GM18868 (cell line): Measurements from ENCODE around the gene TXNRD1.
"Not testable (repeated sequence)": the region's sequence is repeated elsewhere in the genome, so short reads cannot be mapped to it uniquely, and the experiment has no call there.

Experiments
- ATAC-seq: cut with Tn5 transposase; IDR thresholded peaks from one replicate; pipeline ENCODE4 v1.9.1; 2021; ENCODE audit warnings: mild to moderate bottlenecking, moderate library complexity; ENCODE audit not compliant: unreplicated experiment

TXNRD1 gene

DNA sequence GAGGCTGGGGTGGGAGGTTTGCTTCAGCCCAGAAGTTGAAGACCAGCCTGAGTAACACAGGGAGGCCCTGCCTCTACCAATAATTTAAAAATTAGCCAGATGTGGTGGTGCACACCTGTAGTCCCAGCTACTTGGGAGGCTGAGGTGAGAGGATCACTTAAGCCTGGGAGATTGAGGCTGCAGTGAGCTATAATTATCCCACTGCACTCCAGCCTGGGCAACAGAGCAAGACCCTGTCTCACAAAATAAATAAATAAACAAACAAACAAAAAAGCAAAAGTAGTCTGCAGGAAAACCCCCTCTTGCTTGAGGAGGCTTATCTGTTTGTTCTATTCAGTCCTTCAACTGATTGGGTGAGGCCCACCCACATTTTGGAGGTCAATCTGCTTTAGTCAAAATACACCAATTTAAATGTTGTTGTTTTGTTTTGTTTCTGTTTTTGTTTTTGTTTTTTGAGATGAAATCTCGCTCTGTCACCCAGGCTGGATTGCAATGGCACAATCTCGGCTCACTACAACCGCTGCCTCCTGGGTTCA lies 24.9 kb upstream of the TXNRD1 start:
- ATAC-seq = no peak

- ATAC-seq = no peak
Measured at GRCh38 chr12:104197264-104197663, 18.3 kb upstream of the TXNRD1 start.

GRCh38 chr12:104199964-104200363 lies 15.6 kb upstream of the TXNRD1 start:
- no peak for ATAC-seq

GRCh38 chr12:104201238-104202001 lies 14.2 kb upstream of the TXNRD1 start:
- no peak for ATAC-seq

- ATAC-seq = no peak
Measured at GRCh38 chr12:104204690-104205480, 10.7 kb upstream of the TXNRD1 start.

DNA sequence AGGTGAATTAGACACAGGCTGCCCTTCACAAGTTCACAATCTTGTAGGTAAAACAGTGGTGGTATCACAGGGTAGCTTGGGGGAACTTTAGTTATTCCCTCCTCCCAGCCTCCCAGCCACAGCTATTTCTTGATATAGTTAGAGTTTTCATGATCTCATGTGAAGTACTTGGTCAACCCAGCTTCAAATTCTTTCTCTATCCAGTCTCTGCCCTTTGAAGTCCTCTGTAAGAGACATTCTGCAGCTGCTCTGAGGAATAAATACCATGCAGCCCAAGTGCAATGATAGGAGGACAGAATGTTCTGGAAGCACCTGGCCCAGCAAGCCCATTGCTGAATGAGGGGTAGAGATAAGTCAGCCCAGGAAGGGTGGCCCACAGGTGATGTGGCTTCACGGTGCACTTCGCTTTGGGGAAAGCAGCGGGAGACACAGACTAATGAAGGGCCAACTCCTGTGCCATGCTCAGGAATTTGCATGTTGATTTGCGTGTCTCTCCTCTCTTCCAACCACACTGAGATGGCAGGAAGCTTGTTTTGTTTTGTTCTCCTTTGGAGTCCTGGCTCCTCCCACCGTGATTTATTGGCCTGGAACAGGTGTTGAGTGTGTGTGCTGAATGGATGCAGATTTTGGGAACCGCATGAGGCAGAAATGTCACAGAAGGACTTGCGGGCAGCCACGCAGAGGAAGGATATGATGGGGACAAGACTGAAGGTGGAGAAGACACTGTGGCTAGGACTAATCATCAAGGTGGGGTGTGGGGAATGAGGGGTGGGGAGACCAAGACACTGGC lies 8.0 kb upstream of the TXNRD1 start:
- no peak for ATAC-seq

- ATAC-seq = no peak
Measured at GRCh38 chr12:104212516-104212915, 3.1 kb upstream of the TXNRD1 start.

GRCh38 chr12:104213952-104214351 lies 1.6 kb upstream of the TXNRD1 start:
- ATAC-seq = no peak

DNA sequence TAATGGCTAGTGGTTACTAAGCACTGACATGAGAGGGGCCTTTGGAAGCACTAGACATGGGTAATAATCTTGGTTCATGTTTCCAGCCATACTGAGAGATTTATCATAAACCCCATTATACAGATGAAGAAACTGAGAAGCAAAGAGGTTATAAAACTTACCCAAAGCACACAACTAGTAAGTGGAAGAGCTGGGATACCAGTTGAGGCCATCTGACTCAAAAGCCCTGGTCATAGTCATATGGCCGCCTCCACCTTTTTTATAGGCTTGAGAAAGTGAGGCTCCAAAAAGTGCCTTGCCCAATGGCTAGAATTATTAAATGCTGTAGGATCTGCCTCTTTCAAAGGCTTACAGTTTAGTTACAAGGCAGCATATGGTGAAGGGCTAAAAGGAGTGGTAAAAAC lies 944 bp downstream of the TXNRD1 start:
- ATAC-seq = no peak

- not testable (repeated sequence) for ATAC-seq
Measured at GRCh38 chr12:104218506-104218905, 2.9 kb downstream of the TXNRD1 start.

- no peak for ATAC-seq
Measured at GRCh38 chr12:104218935-104219334, 3.4 kb downstream of the TXNRD1 start.

DNA sequence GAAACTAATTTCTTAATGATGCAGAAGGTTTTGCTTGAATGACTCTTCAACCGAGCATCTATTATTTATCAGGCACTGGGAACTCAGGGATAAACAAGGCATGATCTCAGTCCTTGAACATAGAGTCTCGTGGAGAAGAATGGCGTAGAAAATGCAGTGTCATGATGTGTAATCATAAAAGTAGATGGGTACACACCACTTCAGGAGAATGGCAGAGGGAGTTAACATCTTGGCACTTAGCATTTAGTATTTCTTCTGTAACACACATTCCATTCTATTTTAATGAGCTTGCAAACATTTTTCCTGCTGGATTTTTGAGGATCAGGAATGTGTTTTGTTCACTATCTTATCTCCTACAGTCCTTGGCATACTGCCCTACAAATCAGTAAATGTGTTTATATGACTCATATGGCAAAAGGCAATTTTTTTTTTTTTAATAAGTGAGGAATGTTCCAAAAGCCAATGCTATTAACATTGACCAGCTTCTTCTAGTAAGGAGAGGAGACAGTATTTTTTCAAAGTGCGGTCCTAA lies 3.8 kb downstream of the TXNRD1 start:
- ATAC-seq = no peak

GRCh38 chr12:104219908-104220404 lies 4.4 kb downstream of the TXNRD1 start:
- no peak for ATAC-seq

GRCh38 chr12:104220931-104221330 lies 5.4 kb downstream of the TXNRD1 start:
- no peak for ATAC-seq

DNA sequence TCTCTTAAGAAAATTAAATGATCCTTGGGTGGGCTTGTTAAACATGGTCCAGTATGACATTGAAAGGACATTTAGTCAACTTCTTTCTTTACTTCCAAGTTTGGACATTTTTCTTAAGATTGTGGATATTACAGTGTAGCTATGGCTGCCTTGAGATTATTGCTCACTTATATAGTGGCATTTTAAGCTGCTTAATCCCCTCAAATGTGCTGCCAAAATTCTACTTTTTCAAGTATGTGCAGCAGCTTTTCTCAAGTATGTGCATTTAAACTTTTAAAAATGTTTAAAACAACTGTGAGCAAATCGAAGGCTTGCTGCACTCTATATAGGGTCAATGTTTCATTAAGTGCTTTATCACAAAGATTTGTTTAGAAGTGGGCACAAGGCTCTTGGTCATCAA lies 7.4 kb downstream of the TXNRD1 start:
- no peak for ATAC-seq

DNA sequence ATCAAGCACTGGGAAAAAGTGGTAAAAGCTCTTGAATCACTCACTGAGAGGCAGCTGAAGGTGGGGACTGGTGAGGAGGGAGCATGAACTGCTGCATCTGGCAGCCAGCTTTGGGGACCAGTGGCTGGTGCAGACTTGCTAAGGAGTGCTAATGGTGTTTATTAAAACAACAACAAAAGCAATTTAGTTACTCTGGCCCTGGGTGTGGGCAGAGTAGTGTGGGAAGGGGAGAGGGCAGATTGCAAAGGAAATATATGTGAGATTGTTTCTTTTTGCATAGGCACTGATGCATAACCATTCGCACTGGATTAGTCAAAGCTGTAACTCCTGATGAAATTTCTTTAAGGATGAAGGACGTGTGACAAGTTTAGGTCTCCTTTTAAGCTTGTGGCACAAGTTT lies 8.1 kb downstream of the TXNRD1 start:
- no peak for ATAC-seq

- no peak for ATAC-seq
Measured at GRCh38 chr12:104226672-104227071, 11.1 kb downstream of the TXNRD1 start.

DNA sequence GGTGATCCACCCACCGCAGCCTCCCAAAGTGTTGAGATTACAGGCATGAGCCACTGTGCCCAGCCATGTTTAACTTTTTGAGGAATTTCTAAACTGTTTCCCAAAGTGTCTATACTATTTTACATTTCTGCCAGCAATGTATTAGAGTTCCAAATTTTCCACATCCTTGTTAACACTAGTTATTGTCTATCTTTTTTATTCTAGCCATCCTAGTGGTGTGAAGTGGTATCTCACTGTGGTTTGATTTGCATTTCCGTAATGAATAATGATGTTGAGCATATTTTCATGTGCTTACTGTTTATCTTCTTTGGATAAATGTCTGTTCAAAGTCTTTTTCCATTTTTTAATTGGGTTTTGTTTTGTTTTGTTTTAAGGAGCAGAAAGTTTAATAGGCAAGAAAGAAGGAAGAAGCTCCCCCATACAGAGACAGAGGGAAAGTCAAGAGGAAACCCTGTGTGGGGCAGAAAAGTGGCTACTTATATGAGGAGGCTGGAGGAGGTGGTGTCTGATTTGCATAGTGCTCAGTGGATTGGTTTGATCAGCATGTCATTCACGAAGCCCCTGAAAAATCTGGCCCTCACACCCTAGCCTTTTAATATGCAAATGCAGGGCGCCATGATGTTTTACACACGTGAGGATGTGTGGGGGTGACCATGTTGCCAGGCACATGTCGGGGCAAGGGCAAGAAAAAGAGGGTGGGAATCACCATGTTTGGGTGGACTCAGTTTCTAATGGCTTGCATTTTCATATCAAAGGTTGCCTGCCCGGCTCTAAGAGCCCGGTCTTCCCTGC lies 14.9 kb downstream of the TXNRD1 start:
- ATAC-seq = no peak

GRCh38 chr12:104232609-104233280 lies 17.2 kb downstream of the TXNRD1 start:
- ATAC-seq = no peak
